Tibial nerve (tissue), 4 donors: ENCODE data around the gene GALNTL6. TPM values are rescaled to one million over a fixed set of nuclear protein-coding genes. Genes with fewer than 3 reads are reported as not detected.

Experiments used
- DNase-seq, 2 donors: peaks; one replicate each; pipeline ENCODE4 v3.0.0-alpha.2; 2019; ENCODE audit warnings: low spot score in 2 of 2
- H3K27ac ChIP-seq, 4 donors: fragments of 200-600 bp; sonication (generic) in 3 of 4; one replicate each; pipeline ENCODE4 v1.5.1; 2017 to 2019; ENCODE audit warnings: mild to moderate bottlenecking in 1 of 4
- H3K27me3 ChIP-seq, 2 donors: fragments of 200-600 bp; sonication (generic) in 1 of 2; one replicate each; pipeline versions ENCODE4 v1.5.1 to v1.6.0; 2017 to 2019
- H3K36me3 ChIP-seq, 3 donors: fragments of 200-600 bp; sonication (generic); one replicate each; pipeline ENCODE4 v1.5.1; 2018 to 2019
- H3K4me1 ChIP-seq, 4 donors: fragments of 200-600 bp; sonication (generic) in 3 of 4; one replicate each; pipeline ENCODE4 v1.5.1; 2017 to 2019
- H3K4me3 ChIP-seq, 4 donors: fragments of 200-600 bp; sonication (generic) in 3 of 4; one replicate each; pipeline ENCODE4 v1.5.1; 2017 to 2019; ENCODE audit warnings: mild to moderate bottlenecking in 1 of 4, moderate library complexity in 1 of 4
- H3K9me3 ChIP-seq, 4 donors: fragments of 200-600 bp; sonication (generic) in 3 of 4; one replicate each; pipeline ENCODE4 v1.5.1; 2017 to 2019
- CTCF ChIP-seq, 5 experiments: fragments of 200-600 bp in 3 of 5; fragments of 450-650 bp in 2 of 5; sonication (generic) in 3 of 5; IDR thresholded peaks; one replicate each; pipeline ENCODE4 v1.5.1; 2016 to 2019; ENCODE audit warnings: antibody characterized with exemption in 5 of 5, mild to moderate bottlenecking in 3 of 5, moderate library complexity in 2 of 5
- EP300 ChIP-seq, 2 donors: sonication (generic); formaldehyde crosslinking; IDR thresholded peaks; one replicate each; pipeline ENCODE4 v1.6.1; 2017; ENCODE audit warnings: antibody characterized with exemption in 2 of 2, mild to moderate bottlenecking in 1 of 2
- POLR2A ChIP-seq, 2 donors: fragments of 450-650 bp; IDR thresholded peaks; one replicate each; pipeline ENCODE4 v1.6.1; 2017; ENCODE audit warnings: antibody characterized with exemption in 2 of 2, mild to moderate bottlenecking in 2 of 2, moderate library complexity in 2 of 2
- WGBS, 2 donors: methylation state at CpG; one replicate each; pipeline ENCODE4 v1.1.5; 2018; 5-methylcytosine and 5-hydroxymethylcytosine counted together
- total RNA-seq, 4 donors: library from RNA; depleted of rRNA; stranded (reverse); fragments of >200 nt; gene quantifications; one replicate each; pipeline ENCODE4 v1.1.0, GENCODE V29; 2016

Gene GALNTL6
- total RNA-seq, 4 donors from 2014 or later = not detected

- TF ChIP-seq POLR2A (IDR thresholded peaks at IDR 0.05) (no peak), EP300 (IDR thresholded peaks at IDR 0.05) (no peak), CTCF (IDR thresholded peaks at IDR 0.05) (no peak)
- WGBS, 2 donors = 58 to 64% methylated on average over 4 of the region's 4 CpGs
- no peak overlapping the region for H3K27ac ChIP-seq
Observed at GRCh38 chr4:171876636-171877035, 63.4 kb downstream of the GALNTL6 start.

GRCh38 chr4:171880136-171880535 lies 66.9 kb downstream of the GALNTL6 start:
- H3K9me3 ChIP-seq = no peaks in the 10 kb centered on the region
- H3K27me3 ChIP-seq = no peaks in the 10 kb centered on the region
- H3K27ac ChIP-seq = no peak overlapping the region
- no peak for DNase-seq
- no peak overlapping the region for H3K4me3 ChIP-seq
- TF ChIP-seq EP300 (IDR thresholded peaks at IDR 0.05) (no peak), POLR2A (IDR thresholded peaks at IDR 0.05) (no peak), CTCF (IDR thresholded peaks at IDR 0.05) (no peak)
- peaks cover 0 to 2% (median 0%) of the 10 kb centered on the region in 3 donors for H3K36me3 ChIP-seq
- WGBS, 2 donors = 25 to 29% methylated on average over 3 of the region's 3 CpGs
- no peaks in the 10 kb centered on the region for H3K4me1 ChIP-seq

More at GRCh38 chr4:171876636-171877035, 63.4 kb downstream of the GALNTL6 start:
- Histone ChIP-seq H3K27me3 (no peaks in the 10 kb centered on the region), H3K36me3 (peaks cover 0 to 2% (median 0%) of the 10 kb centered on the region in 3 donors), H3K4me1 (no peaks in the 10 kb centered on the region), H3K4me3 (no peak overlapping the region), H3K9me3 (no peaks in the 10 kb centered on the region)
- no peak for DNase-seq

- no peak for DNase-seq
- WGBS, 2 donors = 90 to 94% methylated on average over 3 of the region's 3 CpGs
- no peaks in the 10 kb centered on the region for H3K27me3 ChIP-seq
- H3K27ac ChIP-seq = no peak overlapping the region
- TF ChIP-seq EP300 (IDR thresholded peaks at IDR 0.05) (no peak), POLR2A (IDR thresholded peaks at IDR 0.05) (no peak), CTCF (IDR thresholded peaks at IDR 0.05) (no peak)
- H3K4me1 ChIP-seq = no peaks in the 10 kb centered on the region
- no peak overlapping the region for H3K4me3 ChIP-seq
- no peaks in the 10 kb centered on the region for H3K9me3 ChIP-seq
- H3K36me3 ChIP-seq = no peaks in the 10 kb centered on the region
Observed at GRCh38 chr4:171889681-171890080, 76.5 kb downstream of the GALNTL6 start.

- WGBS, 2 donors = 44 to 49% methylated on average over 2 of the region's 2 CpGs
- TF ChIP-seq CTCF (IDR thresholded peaks at IDR 0.05) = no peak
- TF ChIP-seq EP300 (IDR thresholded peaks at IDR 0.05) = no peak
- no peak for TF ChIP-seq POLR2A (IDR thresholded peaks at IDR 0.05)
Observed at GRCh38 chr4:171891038-171891437, 77.8 kb downstream of the GALNTL6 start.

GRCh38 chr4:171896426-171896825 lies 83.2 kb downstream of the GALNTL6 start:
- no peaks in the 10 kb centered on the region for H3K4me1 ChIP-seq
- H3K4me3 ChIP-seq = no peak overlapping the region
- H3K27ac ChIP-seq = no peak overlapping the region
- WGBS, 2 donors = 53 to 54% methylated on average over 3 of the region's 3 CpGs
- H3K27me3 ChIP-seq = no peaks in the 10 kb centered on the region
- no peak for DNase-seq
- peaks cover 0 to 7% (median 0%) of the 10 kb centered on the region in 4 donors for H3K9me3 ChIP-seq
- H3K36me3 ChIP-seq = no peaks in the 10 kb centered on the region
- TF ChIP-seq POLR2A (IDR thresholded peaks at IDR 0.05) (no peak), EP300 (IDR thresholded peaks at IDR 0.05) (no peak), CTCF (IDR thresholded peaks at IDR 0.05) (no peak)

More at GRCh38 chr4:171891038-171891437, 77.8 kb downstream of the GALNTL6 start:
- Histone ChIP-seq H3K36me3 (no peaks in the 10 kb centered on the region), H3K4me1 (no peaks in the 10 kb centered on the region), H3K4me3 (no peak overlapping the region), H3K9me3 (no peaks in the 10 kb centered on the region), H3K27me3 (no peaks in the 10 kb centered on the region), H3K27ac (no peak overlapping the region)
- DNase-seq = no peak
